NCI-H226 (cell line): ENCODE measurements around the gene FKRP.
A peak's percentile ranks its signal among the peaks of the same experiment; 100 is the strongest.

Source experiments
- DNase-seq: peaks from one replicate; pipeline ENCODE4 v3.0.0-alpha.2; 2015

FKRP gene

GRCh38 chr19:46719629-46720502, 26.0 kb upstream of the FKRP start:
- DNase-seq = no peak

DNA sequence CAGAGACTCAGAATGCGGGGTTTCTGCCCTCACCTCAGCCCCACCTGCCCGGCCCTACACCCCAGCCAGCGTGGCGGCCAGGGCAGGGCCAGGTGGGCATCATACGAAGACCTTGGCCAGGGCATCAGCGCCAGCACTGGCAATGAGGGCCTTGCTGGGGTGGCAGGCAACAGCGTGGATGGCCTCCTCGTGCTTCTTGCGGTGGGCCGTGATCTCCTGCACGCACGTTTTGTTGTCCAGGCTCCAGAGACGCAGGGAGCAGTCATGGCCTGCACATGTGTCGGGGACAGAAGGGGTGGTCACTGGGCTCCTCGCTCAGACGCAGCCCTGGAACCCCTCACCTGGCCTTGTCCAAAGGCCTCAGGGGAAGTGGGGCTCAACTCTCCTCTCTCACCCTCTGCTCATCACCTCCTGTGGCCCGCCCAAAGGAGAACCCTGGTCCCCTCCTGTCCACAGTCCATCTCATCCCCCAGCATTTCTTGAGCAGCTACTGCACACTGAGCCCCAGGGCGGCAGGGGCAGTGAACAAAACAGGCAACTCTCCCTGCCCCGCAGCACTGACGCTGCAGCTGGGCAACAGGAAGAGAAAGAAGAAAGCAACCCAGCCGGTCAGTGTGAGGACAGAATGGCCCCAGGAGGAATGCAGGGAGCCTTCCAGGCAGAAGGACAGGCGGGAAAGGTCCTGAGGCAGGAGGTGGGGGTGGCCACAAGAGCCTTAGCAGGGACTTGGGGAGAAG, 25.2 kb upstream of the FKRP start:
- no peak for DNase-seq

DNA sequence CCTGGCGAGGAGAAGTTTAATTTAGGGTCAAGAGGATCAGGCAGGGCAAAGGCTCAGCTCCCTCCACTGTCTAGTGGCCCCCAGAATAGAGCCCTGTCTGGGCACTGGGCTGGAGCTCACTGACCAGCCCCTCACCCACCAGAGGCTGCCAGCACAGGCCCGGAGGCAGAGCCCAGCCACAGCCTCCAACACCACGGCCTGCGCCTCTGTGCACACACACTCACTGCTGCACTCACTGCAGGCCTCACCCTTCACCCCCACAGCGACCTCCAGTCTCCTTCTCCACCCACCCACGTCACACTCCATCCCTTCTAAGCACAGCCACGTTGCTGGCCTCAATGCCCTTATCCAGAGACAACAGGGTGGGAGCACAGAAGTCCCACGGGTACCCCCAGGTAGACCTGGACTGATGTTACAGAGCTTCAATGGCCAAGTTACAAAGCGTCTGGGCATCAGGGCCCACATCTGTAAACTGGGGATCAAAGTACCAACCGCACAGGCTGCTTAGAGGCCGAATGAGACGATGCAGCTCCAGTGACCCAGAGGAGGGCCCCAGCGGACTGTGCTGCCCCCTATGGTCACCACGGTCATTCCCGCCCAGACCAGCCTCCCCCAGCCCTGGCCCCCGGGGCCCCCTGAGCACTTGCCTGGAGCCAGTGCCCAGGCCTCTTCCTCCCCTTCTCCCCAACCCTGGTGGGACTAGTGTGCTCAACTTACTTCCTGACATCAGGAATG, 24.4 kb upstream of the FKRP start:
- no peak for DNase-seq

DNA sequence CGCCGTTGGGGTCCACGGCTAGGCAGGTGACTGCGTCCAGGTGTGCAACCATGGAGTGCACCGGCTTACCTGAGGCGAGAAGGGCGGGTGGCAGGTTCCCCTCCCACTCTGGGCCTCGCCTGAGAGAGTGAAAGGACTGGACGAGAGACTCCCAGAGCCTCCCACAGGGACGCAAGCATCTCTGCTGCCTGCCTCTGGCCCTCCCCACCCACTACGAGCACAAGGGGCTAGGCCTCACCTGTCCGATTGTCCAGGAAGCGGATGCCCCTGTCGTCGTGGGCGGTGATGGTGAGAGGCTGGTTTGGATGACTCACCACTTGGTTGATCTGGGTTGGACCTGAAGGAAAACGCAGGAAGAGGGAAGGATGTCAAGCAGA, 23.9 kb upstream of the FKRP start:
- no peak for DNase-seq

GRCh38 chr19:46722421-46723022, 23.3 kb upstream of the FKRP start:
- no peak for DNase-seq

GRCh38 chr19:46723023-46723461, 22.8 kb upstream of the FKRP start:
- DNase-seq = no peak

- DNase-seq = no peak
These were observed 22.4 kb upstream of the FKRP start for GRCh38 chr19:46723471-46723870.

DNA sequence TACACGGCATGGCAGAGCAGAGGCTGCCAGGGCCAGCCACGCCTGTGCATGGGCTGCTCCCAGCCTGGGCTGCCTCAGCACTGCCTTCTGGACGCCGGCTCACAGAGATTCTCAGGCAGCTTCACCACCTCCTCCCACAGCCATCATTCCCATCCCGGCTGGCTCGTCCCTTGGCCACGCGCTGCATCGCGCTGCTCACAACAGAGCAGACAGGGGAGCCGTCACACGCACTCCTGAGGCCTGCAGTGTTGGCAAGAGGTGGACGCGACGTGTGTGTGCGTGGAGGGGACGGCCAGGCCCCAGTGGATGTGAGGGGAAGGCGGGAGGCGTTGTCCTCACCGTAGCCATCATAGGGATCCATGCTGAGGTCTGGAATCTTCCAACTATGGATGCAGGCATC, 21.4 kb upstream of the FKRP start:
- no peak for DNase-seq

DNA sequence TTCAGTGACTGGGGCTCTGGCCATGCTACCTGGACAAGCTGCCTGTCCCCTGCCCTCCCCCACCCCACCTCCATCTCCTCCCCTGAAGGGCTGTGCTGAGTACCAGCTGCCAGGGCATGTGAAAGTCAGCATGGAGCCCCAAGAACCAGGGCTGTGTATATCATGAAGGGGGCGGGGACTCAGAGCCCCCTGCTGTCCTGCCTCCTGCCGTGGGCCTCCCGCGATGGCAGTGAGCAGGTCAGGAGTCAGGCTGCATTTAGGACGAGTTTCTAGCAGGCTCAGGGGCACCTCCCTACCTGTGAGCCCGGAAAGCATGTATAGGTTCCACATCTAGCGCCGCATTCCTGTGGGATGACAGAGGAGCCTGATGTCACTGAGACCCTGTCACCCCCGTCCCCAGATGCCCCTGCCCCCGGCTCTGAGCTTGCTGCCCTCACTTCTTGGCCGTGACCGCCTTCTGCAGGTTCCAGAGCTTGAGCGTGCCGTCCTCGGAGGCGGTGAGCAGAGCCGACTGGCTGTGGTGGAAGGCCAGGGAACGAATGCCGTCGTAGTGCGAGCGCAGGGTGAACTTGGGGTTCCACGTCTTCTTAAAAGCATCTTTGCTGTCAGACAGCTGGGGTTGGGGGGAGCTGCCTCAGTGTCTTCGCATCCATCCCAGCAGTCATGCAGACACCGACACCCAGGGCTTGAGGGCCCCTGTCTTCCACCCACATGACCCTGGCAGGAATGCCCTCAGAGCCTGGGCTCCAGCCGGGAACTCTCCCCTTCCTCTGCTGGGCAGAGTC, 20.6 kb upstream of the FKRP start:
- no peak for DNase-seq

DNA sequence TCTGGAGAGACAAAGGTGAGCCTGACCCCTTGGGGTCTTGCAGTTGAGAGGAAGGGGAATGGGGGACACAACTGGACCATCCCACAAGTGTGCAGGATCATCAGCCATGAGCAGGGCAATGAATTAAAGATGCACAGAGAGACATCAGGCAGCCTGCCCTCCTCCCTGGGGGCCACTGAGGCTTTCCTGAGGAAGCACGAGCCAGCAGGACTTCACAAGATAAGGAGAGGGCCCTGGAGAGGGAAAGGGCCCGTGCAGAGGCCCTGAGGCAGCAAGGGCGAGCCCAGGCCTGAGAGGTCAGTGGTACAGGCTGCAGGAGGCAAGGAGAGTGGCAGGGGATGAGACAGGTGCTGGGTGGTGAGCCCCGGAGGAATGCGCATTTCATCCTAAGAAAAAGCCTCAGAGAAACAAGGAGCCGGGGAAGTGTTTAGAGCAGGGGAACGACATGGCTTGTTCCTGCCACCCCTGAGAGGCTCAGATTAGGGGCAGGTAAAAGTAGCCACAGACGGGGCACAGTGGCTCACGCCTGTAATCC, 19.9 kb upstream of the FKRP start:
- no peak for DNase-seq

DNA sequence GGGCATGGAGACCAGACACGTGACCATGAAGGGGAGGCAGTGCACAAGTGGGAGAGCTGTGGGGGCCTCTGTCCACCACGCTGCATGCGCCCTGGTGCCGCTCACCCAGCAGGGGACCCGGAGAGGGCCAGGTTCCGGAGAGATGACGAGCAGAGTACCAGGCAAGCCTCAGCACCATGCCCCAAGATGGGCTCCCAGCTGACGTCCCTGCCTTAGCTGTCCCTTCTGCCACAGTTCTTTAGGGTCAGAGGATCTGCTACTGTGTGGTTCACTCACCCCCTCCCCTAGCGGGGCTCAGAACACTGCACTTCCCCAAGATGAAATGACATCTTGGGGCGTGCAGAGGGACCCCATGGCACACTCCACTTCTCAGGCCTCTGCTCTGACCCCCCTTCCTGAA, 19.3 kb upstream of the FKRP start:
- no peak for DNase-seq

- no peak for DNase-seq
These were observed 18.8 kb upstream of the FKRP start for GRCh38 chr19:46726971-46727501.

DNA sequence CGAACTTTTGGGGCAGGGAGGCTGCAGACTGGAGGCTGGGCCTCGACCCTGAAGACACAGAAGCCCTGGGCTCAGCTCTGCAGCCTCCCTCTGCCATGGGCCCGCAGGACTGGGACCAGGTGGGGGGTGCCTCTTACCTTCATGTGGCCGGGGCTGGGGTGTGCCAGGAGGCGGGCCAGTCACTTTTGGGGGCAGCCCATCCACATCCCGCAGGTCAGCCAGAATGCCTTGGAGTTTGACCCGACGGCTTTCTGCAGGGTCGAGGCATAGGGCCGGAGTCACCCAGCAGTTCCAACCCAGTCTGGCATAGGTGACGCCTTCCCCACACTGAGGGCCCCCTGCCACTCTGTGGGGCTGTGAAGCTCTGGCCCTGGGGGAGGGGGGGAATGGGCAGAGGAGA, 18.1 kb upstream of the FKRP start:
- no peak for DNase-seq

DNA sequence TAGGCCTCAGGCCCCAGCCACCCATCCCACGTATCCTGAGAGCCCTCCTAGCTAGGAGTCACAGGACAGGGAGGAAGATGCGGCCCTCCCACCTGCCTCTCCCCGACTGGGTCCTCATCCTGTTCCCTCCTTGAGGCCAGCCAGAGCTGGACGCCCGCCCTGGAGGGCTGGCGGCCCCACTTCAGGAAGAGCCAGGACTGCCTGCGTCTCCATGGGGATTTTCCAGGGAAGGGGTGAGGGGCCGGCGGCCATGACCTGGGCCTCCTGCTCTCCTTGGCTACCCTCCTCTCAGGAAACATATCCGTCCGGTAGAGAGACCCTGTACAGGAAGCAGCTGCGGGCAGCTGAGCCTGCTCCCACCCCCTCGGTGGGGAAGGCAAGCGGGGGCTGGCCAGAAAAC, 17.6 kb upstream of the FKRP start:
- DNase-seq = no peak

GRCh38 chr19:46728693-46729339, 17.0 kb upstream of the FKRP start:
- DNase-seq = peak; percentile 31

DNA sequence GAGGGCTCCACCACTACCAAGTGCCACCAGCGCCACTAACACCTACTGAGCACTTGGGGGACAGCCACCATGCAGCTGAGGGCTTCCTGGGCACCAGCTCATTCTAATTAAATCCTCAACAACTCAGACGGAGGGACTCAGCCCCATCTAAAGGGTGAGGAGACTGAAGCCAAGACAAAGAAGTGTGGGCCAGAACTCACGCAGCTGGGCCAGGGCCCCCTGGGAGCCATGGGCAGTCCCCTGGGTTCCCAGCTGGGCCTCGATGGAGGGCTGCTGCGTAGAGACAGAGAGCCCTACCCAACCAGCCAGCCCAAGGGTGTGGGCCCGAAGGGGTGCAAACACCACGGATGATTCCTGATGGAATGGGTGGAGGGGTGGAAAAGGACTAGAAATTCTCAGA, 16.2 kb upstream of the FKRP start:
- DNase-seq = no peak

GRCh38 chr19:46730187-46730586, 15.7 kb upstream of the FKRP start:
- no peak for DNase-seq

GRCh38 chr19:46730595-46730994, 15.3 kb upstream of the FKRP start:
- DNase-seq = no peak

- peak; percentile 33 for DNase-seq
These were observed 14.8 kb upstream of the FKRP start for GRCh38 chr19:46731007-46731501.

GRCh38 chr19:46731584-46731983, 14.3 kb upstream of the FKRP start:
- no peak for DNase-seq
